Measurements from ENCODE around the gene NOL9.
"Not testable (repeated sequence)": the region's sequence is repeated elsewhere in the genome, so short reads cannot be mapped to it uniquely, and the experiment has no call there.

Gene NOL9

GRCh38 chr1:6554031-6554906, at the start of gene NOL9:
Gene NOL9 (minus strand): TSS chr1:6554513. CDS start chr1:6554502, 11 bp downstream.
- DNase-seq (ENCODE audit: low read depth) = peak; percentile 39

GRCh38 chr1:6603238-6603914, 49.1 kb upstream of the NOL9 start:
- peak; percentile 39 for DNase-seq (ENCODE audit: low read depth)

DNA sequence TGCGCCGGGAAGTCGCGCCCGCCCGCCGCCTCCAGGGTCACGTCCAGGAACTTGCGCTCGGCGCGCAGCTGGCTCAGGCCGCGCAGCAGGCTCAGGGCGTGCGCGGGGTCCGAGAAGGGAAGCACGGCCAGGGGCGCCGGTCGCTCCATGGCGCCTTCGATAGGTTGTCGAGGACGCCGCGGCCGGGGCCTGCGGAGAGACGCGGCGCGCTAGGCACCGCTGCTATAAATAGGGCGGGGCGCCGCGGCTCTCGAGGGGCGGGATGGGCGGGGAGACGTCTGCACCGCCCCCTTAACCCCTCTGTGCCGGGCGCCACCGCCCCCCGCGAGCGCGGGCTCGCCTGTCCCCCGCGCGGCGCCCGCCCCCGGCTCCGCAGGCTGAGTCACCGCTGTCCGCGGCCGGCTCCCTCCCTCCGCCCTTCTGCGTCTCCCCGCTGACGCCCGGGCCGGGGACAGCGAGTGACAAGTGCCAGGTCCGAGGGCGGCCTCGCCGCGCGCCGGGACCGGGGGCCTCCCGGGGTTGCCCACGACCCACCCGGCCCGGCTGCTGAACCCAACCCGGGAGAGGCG, 48.4 kb upstream of the NOL9 start, which contains the start of gene KLHL21:
TSS of gene KLHL21 (minus strand) at position 201 of the 569 bp plus-strand sequence. CDS start at position 149, 52 bp downstream.
- DNase-seq (ENCODE audit: low read depth) = peak; percentile 32

DNA sequence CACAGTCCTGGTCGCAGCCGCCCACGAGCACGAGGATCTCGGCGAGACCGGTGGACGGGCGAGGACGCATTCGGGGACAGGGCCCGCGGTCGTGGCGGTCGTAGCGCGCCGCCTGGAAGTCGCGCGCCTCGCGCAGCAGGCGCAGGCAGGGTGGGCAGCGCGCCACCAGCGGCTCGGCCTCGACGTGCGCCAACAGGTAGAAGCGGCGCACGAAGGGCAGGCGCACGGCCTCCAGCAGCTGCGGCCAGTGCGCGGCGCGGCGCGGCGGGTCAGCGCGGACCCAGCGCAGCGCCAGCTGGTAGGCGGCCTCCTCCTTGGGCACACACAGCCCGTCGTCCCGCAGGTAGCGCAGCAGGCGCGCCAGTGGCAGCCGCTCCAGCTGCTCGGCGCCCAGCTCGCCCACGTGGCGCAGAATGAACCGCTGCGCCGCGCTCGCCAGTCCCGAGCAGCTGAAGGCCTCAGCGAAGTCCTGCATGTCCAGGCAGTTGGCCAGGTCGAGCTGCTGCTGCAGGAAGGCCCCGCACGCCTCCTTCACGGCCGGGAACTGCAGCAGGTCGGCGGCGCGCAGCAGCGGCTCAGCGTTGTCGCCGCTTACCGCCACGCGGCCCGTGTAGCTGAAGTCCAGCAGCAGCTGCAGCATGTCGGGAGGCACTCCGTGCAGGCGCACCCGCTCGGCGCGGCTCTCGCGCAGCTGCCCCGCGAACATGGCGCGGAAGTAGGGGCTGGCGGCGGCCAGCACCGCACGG, 47.8 kb upstream of the NOL9 start:
- DNase-seq (ENCODE audit: low read depth) = no peak

GRCh38 chr1:6601049-6601922, 47.0 kb upstream of the NOL9 start:
- DNase-seq (ENCODE audit: low read depth) = peak; percentile 85

- DNase-seq (ENCODE audit: low read depth) = no peak
These were observed 46.2 kb upstream of the NOL9 start for GRCh38 chr1:6600410-6601048.

- not testable (repeated sequence) for DNase-seq (ENCODE audit: low read depth)
These were observed 45.7 kb upstream of the NOL9 start for GRCh38 chr1:6599991-6600390.

DNA sequence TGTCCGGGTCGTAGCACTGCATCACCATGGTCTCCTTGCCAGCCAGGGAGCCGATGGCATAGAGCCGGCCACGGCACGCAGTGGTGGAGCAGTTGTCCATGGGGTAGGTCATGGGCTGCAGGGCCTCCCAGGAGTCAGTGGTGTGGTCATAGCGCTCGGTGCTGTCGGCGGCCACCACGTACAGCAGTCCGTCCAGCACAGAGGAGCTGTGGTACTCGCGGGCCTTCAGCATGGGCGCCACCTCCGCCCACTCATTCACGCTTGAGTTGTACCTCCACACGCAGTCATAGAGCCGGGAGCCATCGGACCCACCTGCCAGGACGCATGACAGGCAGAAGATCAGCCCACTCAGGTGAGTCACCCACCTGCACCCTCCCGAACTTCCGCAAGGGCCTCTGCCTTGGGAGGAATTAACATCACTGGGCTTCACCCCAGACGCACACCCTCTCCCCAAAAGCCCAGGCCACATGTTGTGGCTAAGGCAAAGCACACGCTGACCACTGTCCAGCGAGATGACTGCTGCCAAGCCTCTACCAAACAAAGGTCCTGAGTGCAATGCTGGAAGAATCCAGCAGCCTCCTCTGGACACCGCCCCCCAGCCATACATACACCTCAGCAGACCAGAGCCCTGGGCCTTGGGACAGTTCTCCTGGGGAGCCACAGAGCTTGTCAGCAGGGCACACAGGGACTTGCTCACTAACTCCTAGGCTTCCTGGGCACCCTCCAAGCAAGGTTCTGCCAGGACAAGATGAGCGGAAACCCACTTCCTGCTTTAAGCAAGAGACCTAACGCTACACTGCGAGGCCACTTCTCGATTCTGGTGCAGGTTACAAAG, 45.0 kb upstream of the NOL9 start:
- DNase-seq (ENCODE audit: low read depth) = no peak

GRCh38 chr1:6597777-6598131, 43.4 kb upstream of the NOL9 start:
- no peak for DNase-seq (ENCODE audit: low read depth)

- DNase-seq (ENCODE audit: low read depth) = no peak
These were observed 42.8 kb upstream of the NOL9 start for GRCh38 chr1:6596886-6597776.

- no peak for DNase-seq (ENCODE audit: low read depth)
These were observed 42.0 kb upstream of the NOL9 start for GRCh38 chr1:6596351-6596750.

- no peak for DNase-seq (ENCODE audit: low read depth)
These were observed 40.8 kb upstream of the NOL9 start for GRCh38 chr1:6594977-6595740.

DNA sequence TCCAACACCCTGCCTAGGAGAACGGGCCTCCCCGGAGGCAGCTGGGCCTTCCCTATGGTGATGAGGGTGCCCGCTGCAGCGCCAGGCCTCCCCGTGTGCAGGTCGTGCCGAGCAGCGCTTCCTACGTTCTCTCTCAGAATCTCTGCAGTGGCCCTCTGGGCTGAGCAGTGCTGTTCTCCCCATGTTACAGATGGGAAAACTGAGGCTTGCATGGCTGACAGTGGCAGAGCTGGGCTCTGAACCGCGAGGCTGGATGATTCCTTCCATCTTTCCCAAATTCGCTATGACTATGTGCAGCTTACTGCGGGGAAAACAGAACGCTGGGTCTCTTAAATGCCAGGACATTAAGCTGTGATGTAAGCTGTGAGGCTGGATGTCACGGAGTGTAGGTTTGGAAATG, 39.5 kb upstream of the NOL9 start:
- no peak for DNase-seq (ENCODE audit: low read depth)

DNA sequence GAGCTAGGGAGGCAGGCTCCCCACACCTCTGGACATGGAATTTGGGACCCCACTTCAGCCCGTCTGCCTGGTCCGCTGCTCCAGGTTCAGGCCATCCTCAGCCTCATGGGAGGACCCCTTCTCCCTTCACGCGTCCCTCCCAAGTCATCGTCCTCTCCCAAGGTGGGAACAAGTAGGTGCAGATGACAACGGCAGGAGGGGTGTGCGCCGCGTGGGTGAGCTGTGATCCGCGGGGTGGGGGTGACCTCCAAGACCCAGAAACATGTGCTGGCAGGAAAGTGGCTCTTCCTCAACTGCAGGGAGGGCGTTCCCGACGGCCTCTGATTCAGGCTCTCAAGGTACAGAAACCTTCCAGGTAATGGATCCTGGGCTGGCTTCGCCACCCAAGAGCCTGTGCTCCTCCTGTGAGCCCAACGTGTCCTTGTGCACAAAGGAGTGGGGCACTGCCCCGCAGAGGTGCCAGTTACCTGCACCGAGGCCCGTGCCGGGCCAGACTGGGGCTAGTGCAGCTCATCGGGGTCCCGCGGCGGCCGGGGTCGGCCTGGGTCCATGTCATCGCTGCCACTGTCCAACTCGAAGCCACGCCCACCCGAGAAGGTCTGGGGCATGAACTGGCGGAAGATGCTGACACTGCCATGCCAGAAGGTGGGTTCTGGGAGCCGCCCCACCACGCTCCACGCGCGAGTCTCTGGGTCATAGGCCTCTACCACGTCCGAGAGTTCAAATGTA, 38.7 kb upstream of the NOL9 start:
- no peak for DNase-seq (ENCODE audit: low read depth)

- no peak for DNase-seq (ENCODE audit: low read depth)
These were observed 38.1 kb upstream of the NOL9 start for GRCh38 chr1:6592441-6592840.

GRCh38 chr1:6591644-6592043, 37.3 kb upstream of the NOL9 start:
- DNase-seq (ENCODE audit: low read depth) = no peak

DNA sequence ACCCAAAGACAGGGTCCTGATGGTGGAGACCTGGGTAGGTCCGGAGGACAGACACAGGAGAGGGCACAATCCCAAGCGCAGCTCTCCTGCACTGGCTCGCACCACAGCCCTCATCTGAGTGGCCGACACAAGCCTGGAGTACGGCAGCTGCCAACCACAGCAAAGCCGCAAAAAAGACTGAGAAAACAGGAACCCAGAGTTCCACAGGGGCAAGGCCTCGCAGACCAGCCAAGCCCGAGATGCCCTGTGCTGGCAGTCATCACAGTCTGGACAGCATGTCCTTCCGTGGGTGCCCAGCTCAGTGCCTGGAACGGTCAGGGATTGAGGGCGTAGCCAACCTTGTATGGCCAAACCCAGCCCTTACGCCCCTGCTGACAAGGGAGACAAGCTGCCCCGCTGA, 36.9 kb upstream of the NOL9 start:
- no peak for DNase-seq (ENCODE audit: low read depth)
